ENCODE results near the gene SORCS1.

Gene SORCS1

DNA sequence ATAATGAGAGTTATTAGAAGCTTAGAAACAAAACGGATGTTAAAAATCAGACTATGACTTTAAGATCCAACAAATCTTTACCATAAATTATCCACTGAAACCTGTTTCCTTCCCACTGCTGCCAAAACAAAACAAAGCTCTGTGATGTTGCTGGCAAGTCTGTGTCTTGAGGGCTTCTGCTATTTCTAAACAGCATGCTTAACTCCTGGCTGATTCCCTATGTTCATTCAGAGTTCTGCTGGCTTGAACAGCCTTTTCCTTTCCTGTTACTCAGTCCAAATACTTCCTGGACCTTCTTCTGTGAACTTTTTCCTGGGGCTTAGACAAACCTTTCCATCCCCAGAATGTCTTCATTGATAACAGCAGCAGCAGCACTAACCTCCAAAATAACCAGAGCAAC, 448.1 kb downstream of the SORCS1 start:
- no peak for DNase-seq

GRCh38 chr10:106714734-106715555, 449.6 kb downstream of the SORCS1 start:
- DNase-seq: no peak

- DNase-seq: no peak
Observed at GRCh38 chr10:106713846-106714245, 450.7 kb downstream of the SORCS1 start.

- no peak for DNase-seq
Observed at GRCh38 chr10:106712988-106713387, 451.5 kb downstream of the SORCS1 start.

DNA sequence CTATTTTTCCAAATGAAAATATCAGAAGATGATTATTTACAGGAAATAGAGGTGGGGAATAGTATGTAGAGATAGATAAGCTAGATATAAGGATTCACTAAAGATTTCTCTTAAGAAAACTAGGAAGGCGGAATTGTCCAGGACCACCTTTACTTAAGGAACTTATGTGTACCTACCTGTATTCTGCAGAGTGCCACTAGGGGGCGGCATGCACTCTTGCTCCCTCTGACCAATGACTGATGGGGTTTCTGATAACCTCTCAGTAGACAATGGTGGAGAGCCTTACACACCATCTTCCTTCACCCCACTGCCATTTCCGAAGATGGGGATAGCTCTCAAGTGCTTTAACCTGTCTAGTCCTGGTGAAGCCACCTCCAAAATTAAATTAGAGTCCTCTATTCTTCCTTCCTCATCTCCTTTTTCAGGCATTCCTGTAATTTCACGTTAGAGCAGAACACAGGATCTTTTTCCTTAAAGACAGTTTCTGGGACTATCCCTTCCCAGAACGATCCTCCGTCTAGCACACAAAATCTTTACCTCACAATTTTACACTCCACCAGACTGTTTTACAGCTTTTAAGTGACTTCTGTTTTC, 453.1 kb downstream of the SORCS1 start:
- DNase-seq: no peak

DNA sequence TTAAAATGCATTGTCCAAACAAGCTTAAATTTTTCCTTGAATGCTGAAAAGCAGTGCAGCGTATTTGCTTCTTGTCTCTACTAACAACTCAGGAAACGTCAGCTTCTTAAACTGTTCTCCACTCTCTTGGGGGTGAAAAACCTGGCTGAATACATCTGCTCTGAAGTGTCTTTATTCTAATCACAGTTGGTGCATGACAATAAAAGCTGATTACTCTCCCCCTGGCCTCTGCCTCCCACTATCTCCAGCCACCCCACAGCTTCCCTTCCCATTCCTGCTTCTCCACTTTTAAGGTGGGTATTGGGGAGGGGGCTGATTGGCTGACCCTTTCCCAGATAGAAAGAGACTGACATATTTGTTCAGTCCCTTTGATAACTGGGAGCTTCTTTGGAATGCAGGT, 456.0 kb downstream of the SORCS1 start:
- DNase-seq: no peak

DNA sequence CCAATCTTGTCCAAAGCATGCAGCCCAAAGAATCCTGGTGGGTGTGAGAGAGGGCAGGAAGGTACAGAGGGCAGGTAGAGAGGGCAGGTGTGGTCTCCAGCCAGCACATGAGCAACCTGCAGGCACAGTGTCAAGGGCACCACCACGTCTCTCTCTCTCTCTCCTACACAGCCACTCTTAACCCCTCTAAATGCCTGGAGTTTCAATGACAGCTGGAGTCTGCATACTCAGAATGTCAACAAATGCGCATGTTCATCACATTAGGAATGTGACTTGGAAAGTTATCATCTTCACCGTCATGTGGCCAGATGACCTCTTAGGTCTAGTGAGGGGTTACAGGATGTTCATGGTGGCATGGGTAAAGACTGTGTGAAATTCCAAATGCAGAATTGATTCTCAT, 456.8 kb downstream of the SORCS1 start:
- DNase-seq: no peak

DNA sequence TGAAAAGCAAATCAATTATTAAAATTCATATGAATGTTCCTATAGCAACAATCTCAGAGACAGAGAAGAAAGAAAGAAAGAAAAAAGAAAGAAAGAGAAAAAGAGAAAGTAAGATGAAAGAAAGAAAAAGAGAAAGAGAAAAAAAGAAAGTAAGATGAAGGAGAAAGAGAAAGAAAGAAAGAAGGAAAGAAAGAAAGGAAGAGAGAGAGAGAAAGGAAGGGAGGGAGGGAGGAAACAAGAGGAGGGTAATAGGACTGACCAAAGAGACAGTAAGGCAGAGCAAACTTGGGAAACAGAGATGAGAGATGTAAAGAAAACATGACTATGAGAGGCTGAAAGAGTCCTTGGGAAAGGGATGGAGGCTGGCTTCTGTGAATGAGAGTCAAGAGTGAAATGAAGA, 458.4 kb downstream of the SORCS1 start:
- no peak for DNase-seq

GRCh38 chr10:106705681-106706100, 458.8 kb downstream of the SORCS1 start:
- no peak for DNase-seq

DNA sequence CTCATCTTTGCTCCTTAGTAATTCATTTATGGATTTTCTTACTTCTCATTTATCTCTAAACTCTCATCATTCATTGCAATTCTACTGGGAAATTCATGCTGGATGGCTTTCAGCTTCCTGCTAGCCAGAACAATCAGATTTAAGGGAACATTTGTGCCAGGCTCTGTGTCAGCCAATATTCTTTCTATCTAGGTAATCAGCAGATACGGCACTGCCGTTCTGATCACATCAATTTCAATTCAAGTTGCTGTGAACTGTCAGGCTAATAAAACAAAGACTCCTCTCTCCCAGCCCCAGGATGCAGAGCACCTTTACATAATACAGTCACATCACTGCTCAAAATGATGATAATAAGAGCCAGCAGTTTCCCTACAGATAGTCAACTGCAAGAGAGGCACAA, 468.3 kb downstream of the SORCS1 start:
- DNase-seq: no peak

- no peak for DNase-seq
Observed at GRCh38 chr10:106694696-106695095, 469.8 kb downstream of the SORCS1 start.

DNA sequence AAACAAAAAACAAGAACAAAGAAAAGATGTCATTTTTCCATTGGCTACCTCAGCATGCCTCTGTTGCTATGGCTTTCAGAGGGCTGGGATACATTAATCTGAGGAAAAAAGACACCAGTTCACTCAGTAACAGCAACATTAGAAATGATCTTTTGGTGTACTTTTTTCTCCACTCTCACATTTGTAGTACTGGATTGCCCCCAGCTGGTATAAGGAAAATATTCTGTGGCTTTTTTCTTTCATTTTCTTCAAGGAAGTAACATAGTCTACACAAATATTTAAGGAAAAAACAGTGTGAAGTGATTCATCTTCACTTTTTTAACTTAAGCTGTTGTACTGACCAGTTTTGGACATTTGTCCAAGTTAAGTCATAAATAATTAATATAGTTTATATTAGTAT, 482.3 kb downstream of the SORCS1 start:
- no peak for DNase-seq

DNA sequence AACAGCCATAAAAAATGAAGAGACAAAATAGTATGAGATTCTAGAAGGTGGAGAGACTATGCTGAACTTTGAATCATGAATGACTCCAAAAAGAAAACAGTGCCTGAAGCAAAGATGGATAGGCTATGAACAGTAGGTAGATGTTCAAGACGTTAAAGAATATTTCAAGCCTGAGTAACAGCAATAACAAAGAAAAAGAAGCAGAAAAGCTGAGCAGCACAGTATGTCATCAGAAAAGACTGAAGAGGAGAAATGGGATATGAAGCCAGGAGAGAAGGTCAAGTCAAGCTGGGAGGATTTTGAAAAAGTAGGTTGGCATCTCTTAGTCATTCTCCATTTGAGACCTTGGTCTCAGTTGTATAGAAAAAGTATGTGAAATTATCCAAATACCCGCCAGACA, 484.4 kb downstream of the SORCS1 start:
- no peak for DNase-seq

- DNase-seq: no peak
Observed at GRCh38 chr10:106679314-106679713, 485.2 kb downstream of the SORCS1 start.

GRCh38 chr10:106672517-106673175, 491.9 kb downstream of the SORCS1 start:
- DNase-seq: no peak

DNA sequence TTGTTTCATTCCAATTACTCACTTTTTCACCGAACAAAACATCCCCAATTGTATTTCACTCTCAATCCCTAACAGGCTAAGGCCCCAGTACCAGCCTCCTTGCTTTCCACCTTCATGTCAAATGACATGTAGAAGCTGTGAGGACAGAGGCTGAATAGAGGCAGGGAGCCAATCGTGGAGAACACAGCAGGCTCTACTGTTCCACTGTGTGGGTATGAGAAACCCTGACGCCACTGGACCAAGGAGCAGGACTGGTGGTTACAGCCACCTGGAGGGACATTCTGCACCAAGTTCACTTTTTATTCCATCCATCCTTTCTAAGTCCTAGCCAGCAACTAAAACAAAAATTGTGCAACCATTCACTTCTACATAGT, 502.8 kb downstream of the SORCS1 start:
- DNase-seq: no peak

GRCh38 chr10:106661133-106661766, 503.3 kb downstream of the SORCS1 start:
- no peak for DNase-seq

GRCh38 chr10:106660550-106660949, 504.0 kb downstream of the SORCS1 start:
- no peak for DNase-seq

- no peak for DNase-seq
Observed at GRCh38 chr10:106655636-106656035, 508.9 kb downstream of the SORCS1 start.

DNA sequence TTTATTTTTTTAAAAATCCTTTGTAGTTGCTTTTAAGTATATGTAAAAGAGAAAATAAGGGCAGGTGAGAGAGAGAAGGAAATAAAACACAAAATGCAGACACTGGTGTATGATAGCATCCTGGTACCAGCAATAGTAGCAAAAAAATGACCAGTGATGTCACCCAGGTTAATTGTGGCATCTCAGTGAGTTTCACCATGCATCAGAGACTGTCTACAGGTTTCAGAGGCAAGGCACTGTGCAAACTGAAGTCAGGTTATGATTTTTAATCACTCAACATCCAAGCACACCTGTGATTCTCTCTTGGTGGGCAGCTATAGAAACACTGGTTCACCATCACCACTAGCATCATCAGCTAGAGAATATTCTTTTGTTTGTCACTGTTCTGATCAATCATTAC, 509.3 kb downstream of the SORCS1 start:
- DNase-seq: no peak

GRCh38 chr10:106652279-106652678, 512.2 kb downstream of the SORCS1 start:
- DNase-seq: no peak

DNA sequence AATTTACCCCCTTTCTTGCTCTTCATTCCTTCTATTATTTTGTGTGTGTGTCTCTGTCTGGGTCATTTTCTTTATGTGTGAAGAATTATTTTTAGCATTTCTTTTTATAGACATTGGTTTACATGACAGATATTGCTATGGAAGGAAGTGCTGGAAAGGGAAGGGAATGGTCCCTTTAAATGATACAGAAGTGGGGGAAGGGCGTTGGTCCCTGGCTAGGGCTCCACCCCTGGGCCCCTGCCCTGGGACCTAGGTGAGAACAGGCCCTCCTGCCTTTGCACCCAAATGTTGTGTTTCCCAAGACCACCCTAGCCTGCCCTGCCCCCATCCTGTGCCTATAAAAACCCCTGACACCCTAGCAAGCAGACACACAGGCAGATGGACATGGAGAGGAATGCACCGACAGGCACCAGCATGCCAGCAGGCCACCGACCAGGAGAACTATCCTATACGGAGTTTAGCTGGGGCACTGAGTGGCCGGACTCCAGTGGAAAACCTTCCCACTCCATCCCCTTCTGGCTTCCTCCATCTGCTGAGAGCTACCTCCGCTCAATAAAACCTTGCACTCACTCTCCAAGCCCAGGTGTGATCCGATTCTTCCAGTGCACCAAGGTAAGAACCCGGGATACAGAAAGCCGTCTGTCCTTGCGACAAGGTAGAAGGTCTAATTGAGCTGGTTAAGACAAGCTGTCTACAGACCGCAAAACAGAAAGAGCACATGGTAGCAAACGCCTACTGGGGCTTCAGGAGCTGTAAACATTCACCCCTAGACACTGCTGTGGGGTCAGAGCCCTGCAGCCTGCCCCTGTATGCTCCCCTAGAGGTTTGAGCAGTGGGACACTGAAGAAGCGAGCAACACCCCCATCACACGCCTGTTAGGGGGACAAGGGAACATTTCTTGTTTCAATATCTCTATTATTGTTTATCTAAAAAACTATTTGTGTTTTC, 515.7 kb downstream of the SORCS1 start:
- no peak for DNase-seq

DNA sequence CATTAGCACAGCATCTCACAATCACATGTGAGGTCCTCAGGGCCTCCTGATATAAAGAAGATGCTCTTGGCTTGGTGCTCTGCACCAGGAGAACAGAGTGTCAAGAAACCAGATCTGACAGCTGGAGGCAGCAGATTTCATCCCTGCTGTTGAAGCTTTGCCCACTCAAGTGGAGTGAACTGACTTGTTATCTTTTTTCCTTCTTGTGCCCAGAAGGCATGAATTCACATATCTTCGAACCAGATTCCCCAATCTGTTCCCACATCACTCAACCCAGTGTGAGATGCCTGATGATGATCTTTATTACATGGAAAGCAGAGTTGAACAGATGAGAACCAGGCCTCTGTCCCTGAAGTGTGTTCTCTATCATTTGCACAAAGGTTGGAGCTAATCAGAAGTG, 521.0 kb downstream of the SORCS1 start:
- DNase-seq: no peak

Data from NCI-H2081 treated with DMSO at 0.1 percent for 48 hours (cell line).